CD14-positive monocyte (primary cell): ENCODE results near the gene OXTR. TPM values are rescaled to one million over a fixed set of nuclear protein-coding genes. Genes with fewer than 3 reads are reported as not detected.

Experiments
- DNase-seq, 3 donors: peaks; one replicate each; pipeline ENCODE4 v3.0.0-alpha.2; 2011 to 2022
- H2AFZ ChIP-seq: 2 replicates; pipeline ENCODE4 v1.6.0; 2012; ENCODE audit warnings: mild to moderate bottlenecking, low read depth, low read length, inconsistent platforms; ENCODE audit not compliant: insufficient read depth, poor library complexity, severe bottlenecking
- H3K27ac ChIP-seq, 2 donors: 1 replicate in 1 of 2; 2 replicates in 1 of 2; pipeline ENCODE4 v1.5.1; 2012 to 2013; ENCODE audit warnings: low read length in 2 of 2, control low read depth in 1 of 2, inconsistent platforms in 1 of 2, low read depth in 1 of 2, mild to moderate bottlenecking in 1 of 2
- H3K27me3 ChIP-seq, 2 donors: one replicate each; pipeline versions ENCODE4 v1.6.0 to v1.6.1; 2011 to 2013; ENCODE audit warnings: low read length in 2 of 2; ENCODE audit not compliant: control insufficient read depth in 2 of 2, insufficient read depth in 2 of 2
- H3K36me3 ChIP-seq, 2 donors: replicated peaks in 1 of 2; 1 replicate in 1 of 2; 2 replicates in 1 of 2; pipeline versions ENCODE4 v1.5.1 to v1.6.1; 2012 to 2013; ENCODE audit warnings: low read length in 2 of 2, control low read depth in 1 of 2, inconsistent platforms in 1 of 2, mild to moderate bottlenecking in 1 of 2; ENCODE audit not compliant: insufficient read depth in 2 of 2, control insufficient read depth in 1 of 2
- H3K4me1 ChIP-seq, 2 donors: 1 replicate in 1 of 2; 2 replicates in 1 of 2; pipeline versions ENCODE4 v1.5.1 to v1.6.1; 2012 to 2013; ENCODE audit warnings: low read length in 2 of 2, control low read depth in 1 of 2, inconsistent platforms in 1 of 2, mild to moderate bottlenecking in 1 of 2, moderate library complexity in 1 of 2; ENCODE audit not compliant: insufficient read depth in 2 of 2, control insufficient read depth in 1 of 2
- H3K4me2 ChIP-seq: replicated peaks from 2 replicates; pipeline ENCODE3; 2012; ENCODE audit warnings: low read length, moderate library complexity, mild to moderate bottlenecking; ENCODE audit not compliant: poor library complexity, severe bottlenecking; ENCODE audit errors: extremely low read depth
- H3K4me3 ChIP-seq, 3 experiments: fragments of 200-600 bp in 1 of 3; sonication (generic) in 1 of 3; replicated peaks in 1 of 3; 1 replicate in 2 of 3; 2 replicates in 1 of 3; pipeline ENCODE4 v1.5.1; 2011 to 2013; ENCODE audit warnings: low read length in 3 of 3, mild to moderate bottlenecking in 3 of 3, control low read depth in 2 of 3, low read depth in 2 of 3, inconsistent platforms in 1 of 3, moderate library complexity in 1 of 3
- H3K79me2 ChIP-seq: 2 replicates; pipeline ENCODE4 v1.6.0; 2012; ENCODE audit warnings: mild to moderate bottlenecking, control low read depth, inconsistent platforms, low read length, moderate library complexity; ENCODE audit not compliant: insufficient read depth
- H3K9ac ChIP-seq: 2 replicates; pipeline ENCODE4 v1.6.0; 2017; ENCODE audit warnings: low read length, mild to moderate bottlenecking; ENCODE audit not compliant: insufficient read depth, poor library complexity, severe bottlenecking
- H3K9me3 ChIP-seq, 2 donors: replicated peaks in 1 of 2; 1 replicate in 1 of 2; 2 replicates in 1 of 2; pipeline versions ENCODE4 v1.5.1 to v1.6.1; 2012 to 2013; ENCODE audit warnings: low read length in 2 of 2, control low read depth in 1 of 2; ENCODE audit not compliant: control insufficient read depth in 1 of 2, insufficient read depth in 1 of 2
- H4K20me1 ChIP-seq: 2 replicates; pipeline ENCODE4 v1.6.0; 2012; ENCODE audit warnings: mild to moderate bottlenecking, low read length, control low read depth, moderate library complexity; ENCODE audit not compliant: insufficient read depth
- H3K27ac Mint-ChIP-seq, 7 donors: one replicate each; pipeline ENCODE4 v1.8.0; 2020; ENCODE audit warnings: mild to moderate bottlenecking in 7 of 7, mixed read lengths in 7 of 7, moderate library complexity in 6 of 7, inconsistent platforms in 2 of 7
- H3K27me3 Mint-ChIP-seq, 3 donors: one replicate each; pipeline ENCODE4 v1.8.0; 2021 to 2022; ENCODE audit warnings: low read depth in 3 of 3, mild to moderate bottlenecking in 3 of 3, mixed read lengths in 3 of 3, moderate library complexity in 3 of 3, inconsistent platforms in 1 of 3
- H3K36me3 Mint-ChIP-seq, 2 donors: one replicate each; pipeline ENCODE4 v1.8.0; 2020; ENCODE audit warnings: mixed read lengths in 2 of 2, inconsistent platforms in 1 of 2, mild to moderate bottlenecking in 1 of 2
- H3K4me1 Mint-ChIP-seq: one replicate; pipeline ENCODE4 v1.8.0; 2020; ENCODE audit warnings: mild to moderate bottlenecking, mixed read lengths
- H3K4me3 Mint-ChIP-seq, 2 donors: one replicate each; pipeline ENCODE4 v1.8.0; 2020; ENCODE audit warnings: mild to moderate bottlenecking in 2 of 2, mixed read lengths in 2 of 2, moderate library complexity in 1 of 2
- H3K9me3 Mint-ChIP-seq, 7 donors: one replicate each; pipeline ENCODE4 v1.8.0; 2020 to 2022; ENCODE audit warnings: mixed read lengths in 7 of 7, mild to moderate bottlenecking in 6 of 7, moderate library complexity in 6 of 7, inconsistent platforms in 2 of 7
- CTCF ChIP-seq: fragments of 200-600 bp; IDR thresholded peaks from one replicate; pipeline ENCODE4 v1.8.0; 2022; ENCODE audit warnings: antibody characterized with exemption, mild to moderate bottlenecking
- WGBS: methylation state at CpG from one replicate; pipeline ENCODE4 v1.1.5; 2013; ENCODE audit warnings: missing lambda C conversion rate; ENCODE audit not compliant: insufficient coverage; 5-methylcytosine and 5-hydroxymethylcytosine counted together
- intact Hi-C, 2 donors: fragments of 100-400 bp; cut with micrococcal nuclease; formaldehyde crosslinking; loops; one replicate each; pipeline versions ENCODE4 v1.15.0 to v1.15.1; 2023
- polyA plus RNA-seq, 3 donors: library from polyadenylated mRNA; depleted of rRNA in 1 of 3; unstranded in 2 of 3; stranded (reverse) in 1 of 3; fragments of 300-500 nt in 2 of 3; fragments of >200 nt in 1 of 3; fragmentation: Illumina TruSeq in 2 of 3; gene quantifications; 1 replicate in 2 of 3; 2 replicates in 1 of 3; pipeline ENCODE4 v1.2.3, GENCODE V29; 2012 to 2021

The OXTR gene
- polyA plus RNA-seq, 3 donors: 0.03 to 0.07 TPM; not detected in 1

- no peak overlapping the region for H3K4me3 ChIP-seq
- no peaks in the 10 kb centered on the region for H3K9me3 ChIP-seq
- H3K27ac ChIP-seq: no peak overlapping the region
- H3K27me3 ChIP-seq: peaks cover 0 to 4% of the 10 kb centered on the region in 2 donors
- peaks cover 0 to 2% (median 0%) of the 10 kb centered on the region in 7 donors for H3K9me3 Mint-ChIP-seq
- intact Hi-C loops: no loop called here
- no peaks in the 10 kb centered on the region for H4K20me1 ChIP-seq
- peaks cover 7 to 9% (median 8%) of the 10 kb centered on the region in 3 donors for H3K27me3 Mint-ChIP-seq
- H3K4me2 ChIP-seq: no peak overlapping the region
- 97% methylated on average over 22 of the region's 25 CpGs for WGBS
- no peak for DNase-seq
- peak overlapping the region in 1 of 2 donors; percentile 47 for H3K4me3 Mint-ChIP-seq
- TF ChIP-seq CTCF: no peak
- H2AFZ ChIP-seq: no peak overlapping the region
- H3K4me1 ChIP-seq: peaks cover 4 to 9% of the 10 kb centered on the region in 2 donors
- peaks cover 11% of the 10 kb centered on the region for H3K4me1 Mint-ChIP-seq
- no peaks in the 10 kb centered on the region for H3K79me2 ChIP-seq
- H3K27ac Mint-ChIP-seq: peak overlapping the region in 1 of 7 donors; percentile 15
- H3K9ac ChIP-seq: no peak overlapping the region
- no peaks in the 10 kb centered on the region for H3K36me3 ChIP-seq
- no peaks in the 10 kb centered on the region for H3K36me3 Mint-ChIP-seq
Measured at GRCh38 chr3:8745619-8746370, 23.6 kb downstream of the OXTR start.

- 100% methylated on average over 1 of the region's 3 CpGs for WGBS
- no peaks in the 10 kb centered on the region for H4K20me1 ChIP-seq
- H3K79me2 ChIP-seq: no peaks in the 10 kb centered on the region
- DNase-seq: no peak
- Mint-ChIP-seq H3K4me3 (no peak overlapping the region), H3K27me3 (peaks cover 7 to 13% (median 8%) of the 10 kb centered on the region in 3 donors), H3K9me3 (peaks cover 0 to 2% (median 0%) of the 10 kb centered on the region in 7 donors), H3K4me1 (peaks cover 11% of the 10 kb centered on the region), H3K27ac (no peak overlapping the region), H3K36me3 (no peaks in the 10 kb centered on the region)
- no peak overlapping the region for H3K9ac ChIP-seq
- intact Hi-C loops: no loop called here
- H3K4me2 ChIP-seq: no peak overlapping the region
- H3K9me3 ChIP-seq: no peaks in the 10 kb centered on the region
- H3K4me3 ChIP-seq: no peak overlapping the region
- no peak overlapping the region for H3K27ac ChIP-seq
- H3K4me1 ChIP-seq: peaks cover 4 to 9% of the 10 kb centered on the region in 2 donors
- H2AFZ ChIP-seq: peak overlapping the region; percentile 11
- no peaks in the 10 kb centered on the region for H3K36me3 ChIP-seq
- TF ChIP-seq CTCF: no peak
- H3K27me3 ChIP-seq: peaks cover 0 to 4% of the 10 kb centered on the region in 2 donors
Measured at GRCh38 chr3:8743911-8744310, 25.5 kb downstream of the OXTR start.
